Neural progenitor cell (in vitro differentiated cells): ENCODE results near the gene TMEM170A. TPM values are rescaled to one million over a fixed set of nuclear protein-coding genes. Genes with fewer than 3 reads are reported as not detected.

Source experiments
- DNase-seq: peaks from one replicate; pipeline ENCODE4 v3.0.0-alpha.2; 2016; ENCODE audit warnings: low spot score
- H2AFZ ChIP-seq: fragments of 200-600 bp; sonication (generic); replicated peaks from 2 replicates; pipeline ENCODE4 v1.6.1; 2016; ENCODE audit warnings: antibody characterized with exemption
- H3F3A ChIP-seq: fragments of 200-600 bp; sonication (generic); 2 replicates; pipeline ENCODE4 v1.6.1; 2016; ENCODE audit warnings: antibody characterized with exemption, low read depth
- H3K27ac ChIP-seq: fragments of 200-600 bp; sonication (generic); 2 replicates; pipeline ENCODE4 v1.5.1; 2016; ENCODE audit warnings: mild to moderate bottlenecking
- H3K27me3 ChIP-seq: fragments of 200-600 bp; sonication (generic); 2 replicates; pipeline ENCODE4 v1.6.1; 2016; ENCODE audit warnings: mild to moderate bottlenecking, moderate library complexity
- H3K36me3 ChIP-seq: fragments of 200-600 bp; sonication (generic); 2 replicates; pipeline ENCODE4 v1.5.1; 2016
- H3K4me1 ChIP-seq: fragments of 200-600 bp; sonication (generic); 2 replicates; pipeline ENCODE4 v1.6.1; 2016; ENCODE audit warnings: mixed run types
- H3K4me2 ChIP-seq: fragments of 200-600 bp; sonication (generic); 2 replicates; pipeline ENCODE4 v1.6.1; 2016
- H3K4me3 ChIP-seq: fragments of 200-600 bp; sonication (generic); 2 replicates; pipeline ENCODE4 v1.5.1; 2016
- H3K79me2 ChIP-seq: fragments of 200-600 bp; sonication (generic); 2 replicates; pipeline ENCODE4 v1.6.1; 2016; ENCODE audit warnings: low read depth
- H3K9ac ChIP-seq: fragments of 200-600 bp; sonication (generic); 2 replicates; pipeline ENCODE4 v1.6.1; 2016
- H3K9me3 ChIP-seq: fragments of 200-600 bp; sonication (generic); 2 replicates; pipeline ENCODE4 v1.5.1; 2016; ENCODE audit warnings: low read depth
- H4K20me1 ChIP-seq: fragments of 200-600 bp; sonication (generic); 2 replicates; pipeline ENCODE4 v1.6.1; 2016; ENCODE audit warnings: low read depth
- H3K27ac Mint-ChIP-seq: 3 replicates; pipeline ENCODE4 v1.8.0; 2021; ENCODE audit warnings: mixed read lengths
- H3K27me3 Mint-ChIP-seq: 2 replicates; pipeline ENCODE4 v1.8.0; 2022; ENCODE audit warnings: low read depth, mild to moderate bottlenecking, inconsistent platforms, moderate library complexity, mixed read lengths; ENCODE audit not compliant: insufficient read depth
- H3K36me3 Mint-ChIP-seq: 3 replicates; pipeline ENCODE4 v1.8.0; 2021; ENCODE audit warnings: mixed read lengths
- H3K4me1 Mint-ChIP-seq: 3 replicates; pipeline ENCODE4 v1.8.0; 2021; ENCODE audit warnings: mixed read lengths
- H3K4me3 Mint-ChIP-seq: 3 replicates; pipeline ENCODE4 v1.8.0; 2021; ENCODE audit warnings: mild to moderate bottlenecking, moderate library complexity, mixed read lengths
- H3K9me3 Mint-ChIP-seq: 3 replicates; pipeline ENCODE4 v1.8.0; 2020; ENCODE audit warnings: mixed read lengths
- CTCF ChIP-seq: fragments of 200-600 bp; sonication (generic); IDR thresholded peaks from 2 replicates; pipeline ENCODE4 v1.5.1; 2017; ENCODE audit warnings: antibody characterized with exemption, mild to moderate bottlenecking
- EZH2 ChIP-seq: fragments of 200-600 bp; sonication (generic); IDR thresholded peaks from 2 replicates; pipeline ENCODE4 v1.6.1; 2017; ENCODE audit warnings: antibody characterized with exemption, mild to moderate bottlenecking, moderate library complexity
- EZH2phosphoT487 ChIP-seq: fragments of 200-600 bp; sonication (generic); IDR thresholded peaks from 2 replicates; pipeline ENCODE4 v1.6.1; 2017; ENCODE audit warnings: antibody characterized with exemption
- total RNA-seq: library from RNA; depleted of rRNA; stranded (reverse); fragments of >200 nt; gene quantifications from 2 replicates; pipeline ENCODE4 v1.2.3, GENCODE V29; 2015; ENCODE audit warnings: low replicate concordance

Gene TMEM170A
- total RNA-seq, 1 donor from 2014 or later = 77.0 TPM

DNA sequence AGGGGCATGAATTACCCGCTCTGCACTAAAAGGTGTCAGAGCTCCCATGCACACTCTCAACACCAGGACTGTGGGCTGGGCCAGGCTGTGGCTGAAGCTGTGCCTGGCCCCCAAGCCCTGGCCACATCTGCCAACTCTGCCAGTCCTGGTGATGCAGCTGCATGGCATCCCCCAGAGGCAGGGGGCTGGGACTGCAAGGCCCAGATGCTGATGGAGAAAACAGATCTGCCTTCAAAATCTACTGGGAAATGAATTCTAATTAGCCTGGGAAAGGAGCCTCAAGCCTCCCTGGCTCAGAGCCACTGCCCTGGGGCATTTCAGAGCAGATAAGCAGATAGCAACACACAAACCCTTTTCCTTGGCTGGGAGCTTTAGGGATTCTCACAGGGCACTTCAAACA lies 27.4 kb upstream of the TMEM170A start:
- TF ChIP-seq CTCF (peak; percentile 38), EZH2phosphoT487 (no peak)
- H3K36me3 ChIP-seq = no peaks in the 10 kb centered on the region

DNA sequence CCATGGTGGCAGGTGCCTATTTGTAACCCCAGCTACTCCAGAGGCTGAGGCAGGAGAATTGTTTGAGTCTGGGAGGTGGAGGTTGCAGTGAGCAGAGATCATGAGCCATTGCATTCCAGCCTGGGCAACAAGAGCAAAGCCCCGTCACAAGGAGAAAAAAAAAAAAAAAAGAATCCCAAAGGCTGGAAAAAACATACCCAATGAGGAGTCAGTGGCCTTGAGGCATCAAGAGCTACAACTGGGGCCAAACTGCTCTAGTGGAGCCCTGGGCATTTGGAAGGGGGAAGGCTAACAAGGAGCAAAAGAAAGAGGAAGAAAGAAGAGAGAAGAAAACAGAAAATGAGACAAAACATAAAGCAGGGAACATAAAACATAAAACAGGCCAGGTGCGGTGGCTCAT lies 23.8 kb upstream of the TMEM170A start:
- H3K4me3 Mint-ChIP-seq = no peak overlapping the region
- no peaks in the 10 kb centered on the region for H3K36me3 Mint-ChIP-seq
- Histone ChIP-seq H3K27ac (no peak overlapping the region), H3K4me2 (no peak overlapping the region), H3K4me1 (peaks cover 10% of the 10 kb centered on the region), H3F3A (peaks cover 16% of the 10 kb centered on the region), H4K20me1 (peaks cover 7% of the 10 kb centered on the region), H3K27me3 (no peaks in the 10 kb centered on the region), H3K9ac (no peak overlapping the region), H3K79me2 (peaks cover 4% of the 10 kb centered on the region), H3K9me3 (no peaks in the 10 kb centered on the region), H2AFZ (no peak overlapping the region), H3K4me3 (no peak overlapping the region), H3K36me3 (no peaks in the 10 kb centered on the region)
- H3K4me1 Mint-ChIP-seq = no peaks in the 10 kb centered on the region
- H3K9me3 Mint-ChIP-seq = no peaks in the 10 kb centered on the region
- no peak overlapping the region for H3K27ac Mint-ChIP-seq
- no peaks in the 10 kb centered on the region for H3K27me3 Mint-ChIP-seq
- DNase-seq = no peak
- TF ChIP-seq CTCF (no peak), EZH2phosphoT487 (no peak), EZH2 (no peak)

More for the DNA sequence above, 27.4 kb upstream of the TMEM170A start:
- no peak overlapping the region for H3K27ac Mint-ChIP-seq
- peak; percentile 35 for DNase-seq
- H3K4me3 ChIP-seq = no peak overlapping the region
- no peak overlapping the region for H3K27ac ChIP-seq
- H4K20me1 ChIP-seq = peaks cover 7% of the 10 kb centered on the region
- H3K9me3 Mint-ChIP-seq = no peaks in the 10 kb centered on the region
- H2AFZ ChIP-seq = no peak overlapping the region
- no peak overlapping the region for H3K4me2 ChIP-seq
- no peak overlapping the region for H3K4me3 Mint-ChIP-seq
- peaks cover 15% of the 10 kb centered on the region for H3K4me1 ChIP-seq
- H3K9me3 ChIP-seq = no peaks in the 10 kb centered on the region
- peaks cover 10% of the 10 kb centered on the region for H3K4me1 Mint-ChIP-seq
- H3K9ac ChIP-seq = no peak overlapping the region
- peaks cover 30% of the 10 kb centered on the region for H3F3A ChIP-seq
- H3K27me3 ChIP-seq = peaks cover 8% of the 10 kb centered on the region
- H3K36me3 Mint-ChIP-seq = no peaks in the 10 kb centered on the region
- H3K79me2 ChIP-seq = peaks cover 9% of the 10 kb centered on the region
- peaks cover 11% of the 10 kb centered on the region for H3K27me3 Mint-ChIP-seq

DNA sequence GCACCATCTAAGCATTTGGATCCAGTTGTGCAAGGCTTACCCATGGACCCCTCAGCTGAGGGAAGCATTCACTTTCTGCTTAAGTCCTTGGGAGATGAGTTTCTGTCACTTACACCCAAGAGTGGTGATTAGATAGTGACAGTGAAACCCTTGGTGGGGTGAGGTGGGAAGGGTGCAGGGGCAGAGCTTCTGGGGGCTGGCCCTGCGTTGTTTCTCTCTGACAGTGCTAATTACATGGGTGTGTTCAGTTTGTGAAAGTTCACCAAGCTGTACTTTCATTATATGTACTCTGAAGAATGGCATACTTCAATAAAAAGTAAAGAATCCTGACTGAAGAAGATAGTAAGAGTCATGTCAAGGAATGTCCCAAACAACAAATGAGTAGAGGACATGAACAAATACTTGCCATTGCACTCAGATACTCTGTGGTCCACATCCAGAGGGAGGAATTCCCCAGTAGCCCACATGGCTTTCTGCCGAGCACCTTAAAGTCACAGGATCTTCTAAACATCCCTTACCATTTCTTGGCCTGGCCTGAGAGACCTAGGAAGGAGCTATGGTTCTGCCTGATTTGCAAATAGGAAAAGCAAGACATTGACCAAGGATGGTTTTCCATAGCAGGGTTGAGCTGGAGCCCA lies 22.3 kb upstream of the TMEM170A start:
- Mint-ChIP-seq H3K36me3 (no peaks in the 10 kb centered on the region), H3K27me3 (no peaks in the 10 kb centered on the region), H3K4me1 (no peaks in the 10 kb centered on the region), H3K27ac (no peak overlapping the region), H3K4me3 (no peak overlapping the region), H3K9me3 (no peaks in the 10 kb centered on the region)
- Histone ChIP-seq H3K9ac (no peak overlapping the region), H3F3A (peaks cover 3% of the 10 kb centered on the region), H3K9me3 (no peaks in the 10 kb centered on the region), H3K4me2 (no peak overlapping the region), H3K36me3 (no peaks in the 10 kb centered on the region), H3K4me1 (peaks cover 6% of the 10 kb centered on the region), H2AFZ (no peak overlapping the region), H3K27ac (no peak overlapping the region), H4K20me1 (peaks cover 4% of the 10 kb centered on the region), H3K79me2 (peaks cover 4% of the 10 kb centered on the region), H3K27me3 (no peaks in the 10 kb centered on the region), H3K4me3 (no peak overlapping the region)
- DNase-seq = no peak
- TF ChIP-seq EZH2phosphoT487 = no peak

DNA sequence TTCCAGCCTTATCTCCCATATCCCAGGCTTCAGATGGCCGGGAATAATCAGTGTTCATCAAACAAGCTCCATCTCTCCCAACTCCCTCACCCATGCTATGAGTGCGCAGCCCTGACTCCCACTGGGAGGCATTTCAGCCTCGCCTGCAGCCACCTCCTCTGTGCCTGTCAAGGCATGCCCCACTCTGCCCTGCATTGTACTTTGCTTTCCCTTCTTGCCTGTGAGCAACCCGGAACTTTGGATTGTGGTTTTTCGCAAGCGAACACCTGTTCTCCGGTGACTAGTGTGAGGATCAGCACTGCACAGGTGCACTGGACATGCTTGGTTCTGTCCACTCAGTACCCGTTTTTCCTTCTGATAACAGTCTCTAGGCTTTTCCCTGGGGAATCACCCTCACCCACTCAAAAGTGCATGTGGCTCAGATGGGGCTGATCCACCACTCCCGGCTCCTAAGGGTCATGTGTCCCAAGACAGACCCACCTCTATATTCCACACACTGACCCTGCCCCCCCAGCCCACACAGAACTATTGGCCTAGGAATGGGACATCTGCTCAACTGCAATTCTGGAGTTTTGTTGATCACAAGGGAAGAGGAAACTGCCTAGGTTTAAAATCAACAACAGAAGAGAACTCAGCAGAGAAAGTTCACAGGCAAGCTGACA lies 21.7 kb upstream of the TMEM170A start:
- no peak for DNase-seq
- no peak overlapping the region for H2AFZ ChIP-seq
- no peaks in the 10 kb centered on the region for H3K36me3 ChIP-seq
- Mint-ChIP-seq H3K9me3 (no peaks in the 10 kb centered on the region), H3K4me1 (no peaks in the 10 kb centered on the region), H3K27me3 (no peaks in the 10 kb centered on the region), H3K4me3 (no peak overlapping the region), H3K36me3 (no peaks in the 10 kb centered on the region), H3K27ac (no peak overlapping the region)
- no peaks in the 10 kb centered on the region for H3K9me3 ChIP-seq
- no peaks in the 10 kb centered on the region for H3K4me1 ChIP-seq
- no peaks in the 10 kb centered on the region for H3K27me3 ChIP-seq
- no peak overlapping the region for H3K4me3 ChIP-seq
- H3K9ac ChIP-seq = no peak overlapping the region
- no peaks in the 10 kb centered on the region for H4K20me1 ChIP-seq
- peaks cover 4% of the 10 kb centered on the region for H3K79me2 ChIP-seq
- H3F3A ChIP-seq = no peaks in the 10 kb centered on the region
- no peak overlapping the region for H3K27ac ChIP-seq
- H3K4me2 ChIP-seq = no peak overlapping the region
- TF ChIP-seq CTCF = no peak
- no peak for TF ChIP-seq EZH2
- no peak for TF ChIP-seq EZH2phosphoT487
